H1 (cell line): ENCODE data around the gene FOXK1. TPM values are rescaled to one million over a fixed set of nuclear protein-coding genes. Genes with fewer than 3 reads are reported as not detected.

Source experiments
- CREB1 ChIP-seq: IDR thresholded peaks from 2 replicates; pipeline ENCODE4 v1.6.1; 2012; ENCODE audit warnings: inconsistent platforms
- PHF8 ChIP-seq: fragments of 200-600 bp; sonication (generic); conservative IDR thresholded peaks from 2 replicates; pipeline ENCODE4 v1.7.1; 2012; ENCODE audit warnings: low read depth, mild to moderate bottlenecking, inconsistent platforms, low read length, moderate library complexity
- RFX5 ChIP-seq: IDR thresholded peaks from 2 replicates; pipeline ENCODE4 v1.6.1; 2011; ENCODE audit warnings: low read depth, low read length, improper control_type of control experiment, borderline replicate concordance
- polyA plus RNA-seq, 7 experiments: library from polyadenylated mRNA; depleted of rRNA in 3 of 7; stranded (reverse) in 5 of 7; unstranded in 2 of 7; fragments of >200 nt in 5 of 7; fragments of 200-250 nt in 2 of 7; gene quantifications; 1 replicate in 5 of 7; 2 replicates in 1 of 7; 4 replicates in 1 of 7; pipeline versions ENCODE4 v1.2.1 to v1.2.3, GENCODE V29; 2011 to 2013; ENCODE audit warnings: missing spikeins in 2 of 7, mixed read lengths in 2 of 7
- total RNA-seq: library from RNA; stranded (reverse); fragmentation: NEBNext Ultra II Directional; extraction: Animal tissue kit (Norgen Biotek cat#: 25700); gene quantifications from 2 replicates; pipeline ENCODE4 v1.2.1, GENCODE V29; 2021
- TF ChIP-seq, protein P1 (sequence below): IDR thresholded peaks from 2 replicates; pipeline ENCODE4 v1.6.1; 2011; ENCODE audit warnings: low read length, improper control_type of control experiment

Gene FOXK1
- total and polyA plus RNA-seq, 2 of the 8 experiments (the other 6 are each of a cell fraction or from before 2014, with no cell fraction given) = 2.0 to 8.5 TPM

DNA sequence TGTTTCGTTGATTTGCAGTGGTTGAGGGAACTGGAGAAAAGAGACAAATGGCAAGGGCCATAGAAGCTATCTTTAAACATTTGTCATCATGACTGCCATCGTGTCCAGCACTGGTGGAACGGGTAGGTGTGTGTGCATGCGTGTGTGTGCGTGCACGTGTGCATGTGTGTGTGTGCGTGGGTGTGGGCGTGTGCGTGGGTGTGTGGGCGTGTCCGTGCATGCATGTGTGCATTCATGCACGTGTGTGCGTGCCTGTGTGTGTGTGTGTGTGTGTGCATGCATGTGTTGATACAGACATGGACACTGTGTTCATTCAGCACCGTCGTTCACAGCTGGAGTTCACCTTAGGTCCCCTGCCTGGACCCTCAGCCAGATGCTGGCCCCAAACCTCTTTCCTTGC lies 55.2 kb downstream of the FOXK1 start (continued):
- TF ChIP-seq, protein P1, sequence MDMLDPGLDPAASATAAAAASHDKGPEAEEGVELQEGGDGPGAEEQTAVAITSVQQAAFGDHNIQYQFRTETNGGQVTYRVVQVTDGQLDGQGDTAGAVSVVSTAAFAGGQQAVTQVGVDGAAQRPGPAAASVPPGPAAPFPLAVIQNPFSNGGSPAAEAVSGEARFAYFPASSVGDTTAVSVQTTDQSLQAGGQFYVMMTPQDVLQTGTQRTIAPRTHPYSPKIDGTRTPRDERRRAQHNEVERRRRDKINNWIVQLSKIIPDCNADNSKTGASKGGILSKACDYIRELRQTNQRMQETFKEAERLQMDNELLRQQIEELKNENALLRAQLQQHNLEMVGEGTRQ = no peak
- TF ChIP-seq RFX5 (no peak), CREB1 (no peak), PHF8 (no peak)
